Stimulated activated CD4-positive, alpha-beta T cell treated with anti-CD3 and anti-CD28 coated beads, Interleukin-4, amount 100 ng/mL, for 1 hour (primary cell): ENCODE results near the gene RAB34.

Experiments used
- DNase-seq: peaks from one replicate; pipeline ENCODE4 v3.0.0-alpha.2; 2020

The RAB34 gene, protein sequence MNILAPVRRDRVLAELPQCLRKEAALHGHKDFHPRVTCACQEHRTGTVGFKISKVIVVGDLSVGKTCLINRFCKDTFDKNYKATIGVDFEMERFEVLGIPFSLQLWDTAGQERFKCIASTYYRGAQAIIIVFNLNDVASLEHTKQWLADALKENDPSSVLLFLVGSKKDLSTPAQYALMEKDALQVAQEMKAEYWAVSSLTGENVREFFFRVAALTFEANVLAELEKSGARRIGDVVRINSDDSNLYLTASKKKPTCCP

DNA sequence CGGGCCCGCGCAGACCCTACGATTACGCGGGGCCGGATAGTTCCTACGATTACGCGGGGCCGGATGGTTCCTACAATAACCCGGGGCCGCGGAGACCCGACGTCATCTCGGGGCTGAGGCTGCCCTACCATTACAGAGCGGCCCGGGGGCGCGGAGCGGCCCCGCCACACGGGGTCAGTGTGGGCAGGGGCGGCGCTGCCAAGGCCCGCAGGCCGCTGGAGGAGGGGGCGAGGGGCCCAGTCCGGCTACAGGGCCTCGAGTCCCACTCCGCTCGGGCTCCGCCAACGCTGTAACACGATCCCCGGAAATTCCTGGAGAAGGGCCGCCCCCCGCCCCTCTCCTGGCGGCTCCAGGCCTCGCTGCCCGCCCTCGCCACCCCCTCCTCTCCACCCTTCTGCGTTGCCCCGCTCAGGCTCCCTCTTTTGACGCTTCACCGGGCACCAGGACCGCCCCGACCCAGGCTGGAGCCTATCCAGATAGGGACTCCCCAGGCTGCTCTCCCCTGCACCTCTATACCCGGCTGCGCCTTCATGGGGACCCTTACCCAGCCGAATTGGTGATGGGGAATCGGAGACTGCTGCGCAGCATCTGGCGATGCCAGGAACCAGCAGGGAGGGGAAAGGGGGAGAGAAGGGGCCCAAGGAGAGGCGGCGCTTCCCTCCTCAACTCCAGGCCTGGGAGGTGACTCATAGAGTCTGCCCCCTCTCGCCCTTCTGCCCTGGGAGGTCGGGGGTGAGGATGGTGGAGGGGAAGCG lies at the start of gene RAB34:
RAB34 (minus strand) TSS at position 291 of the 755 bp plus-strand sequence. CDS start 602 bp downstream, outside the sequence.
- peak; percentile 50 for DNase-seq

DNA sequence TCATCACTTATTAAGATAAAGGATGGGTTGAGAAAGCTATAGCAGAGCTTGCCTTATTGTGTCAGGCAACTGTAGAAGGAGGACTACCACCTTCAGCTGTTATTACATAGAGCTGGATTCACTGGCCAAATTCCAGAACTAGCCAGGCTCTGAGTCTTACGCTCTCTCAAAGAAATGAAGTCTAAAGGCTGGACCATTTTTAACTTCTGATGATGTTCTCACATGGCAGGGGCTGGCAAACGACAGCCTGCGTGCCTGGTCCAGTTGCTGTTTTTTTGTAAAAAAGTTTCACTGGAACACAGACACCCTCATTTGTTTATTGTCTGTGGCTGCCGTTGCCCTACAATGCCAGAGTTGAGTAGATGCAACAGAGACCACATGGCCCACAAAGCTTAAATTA lies 47.4 kb upstream of the RAB34 start:
- DNase-seq: no peak

DNA sequence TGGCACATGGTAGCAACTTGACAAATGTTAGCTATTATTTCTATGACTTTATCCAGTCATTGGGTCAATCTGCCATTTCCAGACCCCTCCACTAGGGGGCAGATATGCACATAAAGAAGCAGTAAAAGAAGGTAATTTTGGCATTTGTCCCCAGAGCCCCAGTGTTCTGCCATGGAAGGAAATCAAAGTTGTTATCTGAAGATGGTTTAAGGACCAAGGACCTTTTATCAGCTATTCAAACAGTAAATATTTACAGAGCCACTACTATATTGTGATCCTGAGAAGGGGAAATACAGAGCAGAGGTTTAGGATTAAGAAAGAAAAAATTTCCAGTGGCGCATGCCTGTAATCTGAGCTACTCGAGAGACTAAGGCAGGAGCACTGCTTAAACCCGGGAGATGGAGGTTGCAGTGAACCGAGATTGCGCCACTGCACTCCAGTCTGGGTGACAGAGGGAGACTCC lies 46.2 kb upstream of the RAB34 start:
- DNase-seq: peak; percentile 73

DNA sequence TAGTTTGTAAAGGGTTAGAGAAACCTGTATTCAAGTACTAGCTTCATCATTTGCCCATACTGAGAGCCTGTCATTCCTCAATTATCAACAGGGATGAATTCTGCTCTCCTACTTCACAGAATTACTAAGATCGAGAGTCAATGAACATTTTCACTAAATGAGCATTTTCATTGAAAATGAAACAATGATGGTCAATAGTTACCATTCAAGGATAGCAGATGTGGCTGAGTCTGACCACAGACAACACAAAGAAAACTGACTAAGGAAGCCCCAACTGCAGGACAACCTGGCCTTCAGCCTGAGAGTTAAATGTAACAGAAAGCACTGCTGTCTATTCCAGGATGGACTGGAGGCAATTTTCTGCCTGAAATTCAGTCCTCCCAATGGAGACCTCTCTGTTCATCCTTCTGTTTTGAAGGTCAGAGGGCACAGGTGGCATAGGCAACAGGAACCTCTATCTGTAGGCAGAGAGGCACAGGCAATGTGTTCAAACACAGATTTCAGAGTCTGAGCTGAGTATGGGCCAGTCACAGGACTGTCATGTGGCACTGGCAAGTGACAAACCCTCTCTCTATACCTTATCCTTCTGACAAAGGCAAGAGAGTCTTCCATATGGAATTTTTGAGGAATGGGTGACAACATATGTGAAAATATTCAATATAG lies 45.6 kb upstream of the RAB34 start:
- no peak for DNase-seq

DNA sequence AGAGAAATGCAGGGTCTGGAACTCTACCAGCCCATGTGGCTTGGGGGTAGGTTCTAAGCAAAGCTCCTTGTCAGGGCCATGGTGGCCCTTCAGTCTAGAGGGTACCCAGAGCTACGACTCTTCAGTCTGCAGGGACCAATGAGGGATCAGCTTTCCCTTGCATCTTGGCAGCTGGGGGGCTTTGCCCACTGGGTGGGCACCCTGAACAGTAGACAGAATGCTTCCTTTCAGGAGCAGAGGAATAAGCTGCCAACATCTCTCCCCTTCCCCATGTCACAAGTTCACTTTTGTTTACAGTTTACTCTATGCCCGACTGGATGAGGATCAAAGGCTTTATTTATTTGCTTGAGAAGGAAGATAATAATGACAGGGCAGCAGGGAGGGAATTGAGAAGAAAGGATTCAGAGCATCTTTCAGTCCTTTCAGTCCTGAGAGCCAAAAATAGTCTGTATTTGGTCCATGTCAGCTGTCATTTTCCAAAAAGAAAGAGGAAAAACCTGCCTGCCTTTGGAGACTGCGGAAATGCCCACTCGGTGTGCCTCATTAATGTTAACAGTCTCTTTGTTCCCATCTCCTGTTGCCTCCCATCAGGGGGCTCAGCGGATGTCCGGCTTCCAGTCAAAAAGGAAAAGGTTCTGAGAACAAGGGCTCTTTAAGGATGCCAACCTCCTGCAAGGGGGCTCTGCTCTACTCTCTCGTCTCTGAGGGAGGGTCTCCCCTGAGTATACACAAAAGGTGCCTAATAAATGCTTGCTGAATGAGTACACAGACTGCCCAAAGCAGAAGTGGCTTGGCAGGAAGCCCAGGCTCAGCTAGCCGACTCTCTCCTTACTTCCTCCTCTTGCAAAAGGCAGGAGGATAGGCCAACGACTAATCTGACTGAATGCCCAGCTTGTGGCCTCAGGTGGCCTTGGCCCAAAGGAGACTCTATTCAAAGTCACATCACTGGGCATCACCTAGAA lies 43.2 kb upstream of the RAB34 start:
- no peak for DNase-seq

DNA sequence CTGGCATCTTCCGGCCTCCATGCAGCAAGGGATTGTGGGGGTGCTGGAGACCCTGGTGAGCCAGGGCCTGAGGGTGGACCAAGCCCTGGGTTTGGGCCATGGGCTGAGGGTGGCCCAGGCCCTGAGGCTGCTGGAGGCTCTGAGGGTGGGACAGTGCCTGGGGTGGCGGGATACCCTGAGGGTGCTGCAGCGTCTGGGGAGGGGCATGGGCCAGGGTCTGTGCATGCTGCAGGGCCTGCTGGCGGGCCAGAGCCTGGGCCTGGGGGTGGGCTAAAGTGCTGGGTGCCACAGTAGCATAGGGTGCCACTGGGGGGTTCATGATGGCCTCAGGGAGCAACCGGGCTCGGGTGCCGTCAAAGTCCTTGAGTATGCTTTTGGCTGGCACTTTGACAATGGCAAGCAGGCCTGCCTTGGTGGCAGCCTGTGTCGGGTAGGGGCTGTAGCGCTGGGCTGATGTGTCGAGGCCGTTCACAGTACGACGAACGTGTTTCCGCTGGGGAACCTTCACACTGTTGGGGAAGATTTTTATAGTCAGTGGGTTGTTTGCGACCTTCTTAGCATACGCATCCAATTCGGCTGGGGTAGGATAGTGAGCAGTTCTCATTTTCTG lies 41.7 kb upstream of the RAB34 start:
- no peak for DNase-seq

DNA sequence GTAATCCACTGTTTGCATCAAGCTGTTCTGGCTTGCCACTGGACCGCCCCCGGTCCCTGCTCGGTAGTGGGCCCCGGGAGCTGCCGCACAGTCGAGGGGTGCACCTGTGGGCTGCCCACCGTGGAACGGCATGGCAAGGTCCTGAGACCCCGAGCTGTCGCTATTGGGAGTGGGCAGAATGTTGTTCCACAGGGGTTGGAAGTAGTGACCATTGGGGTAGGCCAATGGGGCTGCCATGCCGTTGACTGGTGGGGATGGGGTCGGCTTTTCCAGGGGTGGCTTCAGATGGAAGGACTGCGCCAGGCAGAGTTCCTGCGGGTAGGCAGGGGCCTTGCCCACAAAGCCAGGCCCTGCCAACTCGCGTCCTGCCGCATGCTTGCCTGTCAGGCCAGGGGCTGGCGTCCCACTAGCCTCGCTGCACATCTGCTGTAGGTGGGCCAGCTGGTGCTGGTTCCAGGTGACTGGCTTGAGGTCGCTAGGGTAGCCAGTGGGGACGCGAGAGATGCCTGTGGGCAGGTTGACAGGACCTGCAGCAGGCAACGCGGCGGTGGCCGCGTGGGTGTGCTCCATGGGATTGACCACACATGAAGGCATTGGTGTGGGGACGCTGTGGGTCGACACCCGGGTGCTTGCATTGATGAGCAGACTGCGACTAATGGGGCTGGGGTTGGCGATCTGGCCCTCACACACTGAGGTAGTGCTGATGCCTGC lies 40.9 kb upstream of the RAB34 start:
- DNase-seq: no peak

DNA sequence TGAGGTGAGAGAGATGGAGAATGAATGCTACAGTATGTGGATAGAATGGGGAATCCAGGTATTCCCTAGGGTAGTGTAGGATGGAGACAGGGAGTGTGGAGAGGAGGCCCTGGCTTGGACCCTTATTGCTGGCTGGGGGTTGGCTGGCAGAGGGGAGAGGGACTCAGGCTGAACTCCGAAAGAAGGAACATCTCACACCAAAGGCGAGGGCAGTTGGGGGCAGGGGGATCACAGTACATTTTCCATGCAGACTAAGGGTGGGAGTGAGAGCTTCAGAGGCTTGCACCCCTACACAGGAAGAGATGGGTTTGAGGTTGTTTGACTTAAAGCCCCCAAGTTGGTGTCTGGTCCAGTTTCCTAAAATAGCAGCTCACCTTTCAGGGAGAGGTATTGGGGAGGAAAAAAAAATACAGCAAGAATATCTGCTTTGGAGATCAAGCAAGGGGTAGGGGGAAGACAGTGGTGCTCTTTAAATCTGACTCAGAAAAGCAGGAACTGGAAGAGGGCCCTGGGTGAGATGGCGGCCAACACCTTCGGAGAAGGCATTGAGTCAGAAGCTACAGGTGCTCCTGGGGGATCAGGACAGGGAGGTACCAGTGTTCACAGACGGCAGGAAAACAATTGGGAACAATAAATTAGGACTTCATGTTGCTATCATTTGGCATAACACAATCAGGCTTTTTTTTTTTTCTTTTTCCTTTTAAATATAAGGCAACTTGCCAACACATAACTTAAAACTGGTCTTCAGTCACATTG lies 38.6 kb upstream of the RAB34 start:
- no peak for DNase-seq

DNA sequence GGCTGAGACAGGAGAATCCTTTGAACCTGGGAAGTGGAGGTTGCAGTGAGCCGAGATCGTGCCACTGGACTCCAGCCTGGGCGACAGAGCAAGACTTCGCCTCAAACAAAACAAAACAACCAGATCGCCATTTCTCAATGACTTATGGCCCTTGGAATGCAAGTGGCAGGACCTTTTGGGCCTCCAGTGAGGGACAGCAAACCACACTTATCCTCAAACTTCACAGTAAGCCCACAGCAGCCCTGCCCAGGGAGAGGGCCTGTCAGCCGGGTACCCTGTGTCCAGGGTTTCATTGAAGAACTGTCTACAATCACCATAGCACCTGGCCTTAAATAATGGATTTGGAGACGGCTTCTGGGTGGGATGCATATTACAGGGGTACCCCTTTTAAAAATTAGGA lies 37.8 kb upstream of the RAB34 start:
- DNase-seq: no peak

DNA sequence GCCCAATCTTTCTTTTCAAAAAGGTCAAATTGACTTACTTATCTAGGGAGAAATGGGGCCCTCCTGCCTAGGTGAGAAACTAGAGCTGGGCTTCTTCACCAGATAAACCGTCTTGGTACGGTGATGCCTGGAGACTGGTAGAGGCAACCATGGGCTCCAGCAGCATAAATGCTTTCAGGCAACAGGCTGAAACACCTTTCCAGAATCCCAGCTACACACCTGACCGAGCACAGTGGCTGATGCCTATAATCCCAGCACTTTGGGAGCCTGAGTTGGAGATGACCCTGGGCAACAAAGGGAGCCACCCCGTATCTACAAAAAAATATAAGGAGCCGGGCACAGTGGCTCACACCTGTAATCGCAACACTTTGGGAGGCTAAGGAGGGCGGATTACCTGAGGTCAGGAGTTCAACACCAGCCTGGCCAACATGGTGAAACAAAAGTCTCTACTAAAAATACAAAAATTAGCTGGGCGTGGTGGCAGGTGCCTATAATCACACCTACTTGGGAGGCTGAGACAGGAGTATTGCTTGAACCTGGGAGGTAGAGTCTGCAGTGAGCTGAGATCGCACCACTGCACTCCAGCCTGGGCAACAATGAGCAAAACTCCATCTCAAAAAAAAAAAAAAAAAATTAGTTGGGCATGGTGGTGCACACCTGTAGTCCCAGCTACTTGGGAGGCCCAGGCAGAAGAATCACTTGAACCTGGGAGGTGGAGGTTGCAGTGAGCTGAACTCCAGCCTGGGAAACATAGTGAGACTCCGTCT lies 34.1 kb upstream of the RAB34 start:
- no peak for DNase-seq

DNA sequence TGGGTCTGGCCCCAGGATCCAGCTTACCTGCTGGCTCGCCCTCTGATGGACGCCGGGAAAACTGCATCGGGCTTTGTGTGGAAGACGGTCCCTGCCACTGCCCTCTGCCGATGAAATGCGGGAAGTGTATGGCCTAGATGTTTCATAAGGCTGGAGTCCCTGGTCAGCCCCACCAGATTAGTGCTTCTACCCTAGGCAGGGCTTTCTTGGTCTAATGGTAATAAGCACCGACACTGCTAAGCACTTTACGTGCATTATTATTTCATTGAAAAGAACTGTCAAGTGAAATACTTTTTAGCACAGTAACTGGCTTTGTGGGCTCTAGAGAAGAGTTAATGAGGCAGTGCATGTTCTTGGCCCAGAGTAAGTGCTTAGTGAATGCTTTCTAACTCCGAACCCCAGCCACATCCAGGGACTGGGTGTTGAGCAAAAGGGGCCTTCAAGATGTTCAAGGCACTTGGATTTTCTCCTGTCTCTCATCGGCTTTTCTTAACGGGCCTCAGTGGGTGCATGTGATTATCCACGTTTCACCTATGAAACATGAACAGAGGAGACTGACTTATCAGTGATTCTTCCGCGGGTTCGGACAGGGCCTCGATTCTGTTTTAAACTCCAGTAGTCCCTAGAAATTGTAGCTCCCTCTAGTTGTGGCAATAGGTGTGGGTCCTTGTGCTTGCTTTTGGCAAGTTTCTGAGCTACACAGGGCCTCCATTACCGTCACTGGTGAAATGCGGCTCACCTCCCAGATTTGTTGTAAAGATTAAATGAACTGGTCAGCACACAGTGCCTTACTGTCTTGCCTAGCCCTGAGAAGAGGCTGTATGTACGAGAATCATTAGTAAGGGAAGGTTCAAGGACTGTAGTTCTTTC lies 32.7 kb upstream of the RAB34 start:
- peak; percentile 89 for DNase-seq

DNA sequence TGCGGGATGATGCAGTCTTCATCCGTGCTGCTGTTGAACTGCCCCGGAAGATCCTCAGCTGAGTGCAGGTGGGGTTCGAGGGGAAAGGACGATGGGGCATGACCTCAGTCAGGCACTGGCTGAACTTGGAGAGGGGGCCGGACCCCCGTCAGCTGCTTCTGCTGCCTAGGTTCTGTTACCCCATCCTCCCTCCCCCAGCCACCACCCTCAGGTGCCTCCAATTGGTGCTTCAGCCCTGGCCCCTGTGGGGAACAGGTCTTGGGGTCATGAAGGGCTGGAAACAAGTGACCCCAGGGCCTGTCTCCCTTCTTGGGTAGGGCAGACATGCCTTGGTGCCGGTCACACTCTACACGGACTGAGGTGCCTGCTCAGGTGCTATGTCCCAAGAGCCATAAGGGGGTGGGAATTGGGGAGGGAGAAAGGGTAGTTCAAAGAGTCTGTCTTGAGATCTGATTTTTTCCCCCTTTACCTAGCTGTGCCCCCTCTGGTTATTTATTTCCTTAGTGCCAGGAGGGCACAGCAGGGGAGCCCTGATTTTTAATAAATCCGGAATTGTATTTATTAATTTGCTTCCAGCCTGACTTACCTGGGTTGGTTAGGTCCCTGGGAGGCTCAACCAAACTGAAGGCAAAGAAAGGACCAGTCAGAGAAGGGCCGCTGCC lies 32.0 kb upstream of the RAB34 start:
- DNase-seq: no peak

DNA sequence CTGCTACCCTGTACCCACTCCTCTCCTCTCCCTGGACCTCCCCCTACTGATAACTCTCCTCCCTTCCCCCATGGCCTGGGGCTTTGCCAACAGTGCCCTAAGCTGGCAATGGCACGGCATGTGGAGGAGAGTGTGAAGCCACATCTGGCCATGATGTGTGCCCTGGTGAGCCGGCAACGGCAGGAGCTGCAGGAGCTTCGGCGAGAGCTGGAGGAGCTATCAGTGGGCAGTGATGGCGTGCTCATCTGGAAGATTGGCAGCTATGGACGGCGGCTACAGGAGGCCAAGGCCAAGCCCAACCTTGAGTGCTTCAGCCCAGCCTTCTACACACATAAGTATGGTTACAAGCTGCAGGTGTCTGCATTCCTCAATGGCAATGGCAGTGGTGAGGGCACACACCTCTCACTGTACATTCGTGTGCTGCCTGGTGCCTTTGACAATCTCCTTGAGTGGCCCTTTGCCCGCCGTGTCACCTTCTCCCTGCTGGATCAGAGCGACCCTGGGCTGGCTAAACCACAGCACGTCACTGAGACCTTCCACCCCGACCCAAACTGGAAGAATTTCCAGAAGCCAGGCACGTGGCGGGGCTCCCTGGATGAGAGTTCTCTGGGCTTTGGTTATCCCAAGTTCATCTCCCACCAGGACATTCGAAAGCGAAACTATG lies 31.3 kb upstream of the RAB34 start:
- DNase-seq: no peak

DNA sequence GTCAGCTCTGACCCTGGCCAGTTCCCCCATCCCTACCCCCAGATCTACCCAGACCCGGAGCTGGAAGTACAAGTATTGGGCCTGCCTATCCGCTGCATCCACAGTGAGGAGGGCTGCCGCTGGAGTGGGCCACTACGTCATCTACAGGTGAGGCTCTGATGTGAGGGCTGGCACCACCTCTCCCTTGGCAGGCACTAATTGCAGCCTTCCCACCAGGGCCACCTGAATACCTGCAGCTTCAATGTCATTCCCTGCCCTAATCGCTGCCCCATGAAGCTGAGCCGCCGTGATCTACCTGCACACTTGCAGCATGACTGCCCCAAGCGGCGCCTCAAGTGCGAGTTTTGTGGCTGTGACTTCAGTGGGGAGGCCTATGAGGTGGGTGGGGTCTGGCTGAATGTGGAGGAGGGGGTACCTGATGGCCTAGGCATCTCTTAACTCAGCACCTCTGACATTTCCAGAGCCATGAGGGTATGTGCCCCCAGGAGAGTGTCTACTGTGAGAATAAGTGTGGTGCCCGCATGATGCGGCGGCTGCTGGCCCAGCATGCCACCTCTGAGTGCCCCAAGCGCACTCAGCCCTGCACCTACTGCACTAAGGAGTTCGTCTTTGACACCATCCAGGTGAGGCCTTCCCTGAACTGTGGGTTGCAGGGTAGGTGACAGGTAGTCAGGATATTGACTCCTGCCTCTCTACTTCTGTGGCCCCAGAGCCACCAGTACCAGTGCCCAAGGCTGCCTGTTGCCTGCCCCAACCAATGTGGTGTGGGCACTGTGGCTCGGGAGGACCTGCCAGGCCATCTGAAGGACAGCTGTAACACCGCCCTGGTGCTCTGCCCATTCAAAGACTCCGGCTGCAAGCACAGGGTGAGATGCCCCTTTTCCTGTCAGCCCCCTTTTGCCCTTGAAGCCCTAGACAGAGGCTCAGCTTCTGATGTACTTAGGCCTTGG lies 30.4 kb upstream of the RAB34 start:
- DNase-seq: no peak

DNA sequence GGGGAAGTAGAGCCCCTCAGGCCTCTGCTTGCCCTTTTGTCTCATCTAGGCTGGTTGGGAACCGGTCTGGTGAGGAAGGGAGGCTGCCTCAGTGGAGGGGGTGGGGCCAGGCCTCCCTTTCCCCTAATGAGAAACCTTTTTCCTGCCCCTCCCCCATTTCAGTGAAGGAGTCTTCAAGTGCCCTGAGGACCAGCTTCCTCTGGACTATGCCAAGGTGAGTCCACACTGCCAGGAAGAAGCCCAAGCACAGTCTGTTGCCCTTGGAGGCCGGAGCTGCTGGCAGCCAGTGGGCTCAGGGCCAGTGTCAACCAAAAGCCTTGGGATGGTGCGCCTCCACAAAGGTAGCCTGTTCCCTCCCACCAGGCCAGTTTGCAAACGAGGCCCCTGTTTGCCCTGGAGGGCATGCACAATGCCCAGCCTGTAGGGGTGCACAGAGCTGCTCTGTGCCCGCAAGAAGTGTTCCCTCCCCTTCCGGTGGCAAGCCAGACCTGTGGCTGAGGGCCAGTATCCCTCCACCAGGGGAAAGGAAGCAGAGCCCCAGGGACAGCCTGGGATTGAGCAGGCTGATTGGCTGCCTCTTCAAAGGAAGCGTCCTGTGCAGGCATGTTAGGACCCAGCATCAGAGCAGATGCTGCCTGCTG lies 29.5 kb upstream of the RAB34 start:
- DNase-seq: no peak

DNA sequence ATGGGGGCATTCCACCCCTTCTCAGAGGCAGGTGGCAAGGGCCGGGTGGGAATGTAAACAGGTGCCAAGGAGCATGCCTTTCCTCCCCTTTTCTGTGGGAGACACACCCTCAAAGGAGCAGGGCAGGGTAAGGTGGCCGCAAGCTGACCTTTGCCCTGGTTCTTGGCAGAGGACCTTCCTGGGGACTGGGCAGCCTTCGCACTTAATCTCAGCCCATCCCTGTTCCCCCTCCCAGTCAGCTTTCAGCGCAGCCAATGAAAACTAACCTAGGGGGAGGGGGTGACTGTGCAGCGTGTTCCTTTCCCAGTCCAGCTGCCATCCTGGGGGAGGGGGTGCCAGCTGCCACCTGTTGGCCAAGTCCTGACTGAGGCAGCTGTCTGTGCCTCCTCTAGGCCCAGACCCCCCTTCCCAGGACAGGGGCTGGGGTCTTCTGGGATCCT lies 29.0 kb upstream of the RAB34 start:
- DNase-seq: no peak
